K562 (cell line): ENCODE data around the gene ACAP2. TPM values are rescaled to one million over a fixed set of nuclear protein-coding genes. Genes with fewer than 3 reads are reported as not detected.

ENCODE experiments used
- ATAC-seq: fragments of 200-7000 bp; cut with Tn5 transposase; 3 replicates; pipeline ENCODE4 v1.9.1; 2020; ENCODE audit warnings: moderate library complexity
- BruUV-seq: library from RNA; stranded (reverse); fragments of 400-500 nt; replicated peaks from 2 replicates; lab custom pipeline; 2021; lab: Mats Ljungman, UMichigan
- CTCF ChIA-PET: fragments of 300-600 bp; formaldehyde crosslinking; extraction: SDS; loops from one replicate; lab custom pipeline; 2021; ENCODE audit warnings: low intra/inter-chr PET ratio; lab: Yijun Ruan, JAX
- POLR2A ChIA-PET: fragments of 300-600, 350-650 bp; sonication (Branson Sonifier 250); formaldehyde crosslinking; extraction: SDS; loops from one replicate; lab custom pipeline; 2021; ENCODE audit warnings: antibody characterized with exemption, inconsistent platforms; lab: Yijun Ruan, JAX
- DNase-seq, 4 experiments: peaks; one replicate each; pipeline versions ENCODE4 v3.0.0 to v3.0.0-alpha.2; 2011 to 2018; ENCODE audit warnings: low spot score in 3 of 4, mixed read lengths in 3 of 4; ENCODE audit errors: extremely low read depth in 1 of 4
- FAIRE-seq: peaks from 2 replicates; lab custom pipeline; 2011; peaks lifted over from hg19 to GRCh38; lab: Jason Lieb, UNC
- H2AFZ ChIP-seq: 2 replicates; pipeline ENCODE4 v1.6.0; 2011; ENCODE audit warnings: low read depth, low read length, control low read depth, inconsistent platforms
- H3K27ac ChIP-seq: fragments of 200-600 bp; 3 replicates; pipeline ENCODE4 v1.8.0; 2011; ENCODE audit warnings: low read depth, mild to moderate bottlenecking, control low read depth, inconsistent platforms, low read length, moderate library complexity, mixed read lengths; ENCODE audit errors: extremely low read depth
- H3K27me3 ChIP-seq, 2 experiments: fragments of 300-600 bp in 1 of 2; 2 replicates in 1 of 2; 3 replicates in 1 of 2; pipeline versions ENCODE4 v1.6.0 to v1.8.0; 2011; ENCODE audit warnings: inconsistent platforms in 2 of 2, low read length in 2 of 2, mild to moderate bottlenecking in 1 of 2, mixed read lengths in 1 of 2, moderate library complexity in 1 of 2; ENCODE audit not compliant: control insufficient read depth in 2 of 2, insufficient read depth in 2 of 2
- H3K36me3 ChIP-seq: fragments of 300-600 bp; 3 replicates; pipeline ENCODE4 v1.8.0; 2011; ENCODE audit warnings: mild to moderate bottlenecking, low read length, inconsistent platforms; ENCODE audit not compliant: control insufficient read depth, insufficient read depth
- H3K4me1 ChIP-seq, 2 experiments: fragments of 200-600 bp in 1 of 2; replicated peaks in 1 of 2; 2 replicates in 1 of 2; 3 replicates in 1 of 2; pipeline versions ENCODE4 v1.5.1 to v1.8.0; 2011; ENCODE audit warnings: inconsistent platforms in 2 of 2, low read length in 2 of 2, mild to moderate bottlenecking in 1 of 2, mixed read lengths in 1 of 2, moderate library complexity in 1 of 2; ENCODE audit not compliant: control insufficient read depth in 2 of 2, insufficient read depth in 2 of 2
- H3K4me2 ChIP-seq: 2 replicates; pipeline ENCODE4 v1.6.1; 2011; ENCODE audit warnings: low read length, control low read depth, inconsistent platforms, mixed read lengths; ENCODE audit not compliant: insufficient read depth
- H3K4me3 ChIP-seq: fragments of 200-600 bp; sonication (generic), shearing (Covaris generic); 2 replicates; pipeline ENCODE4 v1.5.1; 2016; ENCODE audit warnings: control low read depth, inconsistent platforms
- H3K79me2 ChIP-seq: fragments of 200-600 bp; 3 replicates; pipeline ENCODE4 v1.8.0; 2011; ENCODE audit warnings: low read length, inconsistent platforms; ENCODE audit not compliant: control insufficient read depth, insufficient read depth
- H3K9ac ChIP-seq, 2 experiments: 2 replicates each; pipeline versions ENCODE4 v1.6.0 to v1.6.1; 2011; ENCODE audit warnings: low read depth in 2 of 2, low read length in 2 of 2, control low read depth in 1 of 2, inconsistent platforms in 1 of 2, mild to moderate bottlenecking in 1 of 2, mixed read lengths in 1 of 2; ENCODE audit not compliant: insufficient read depth in 1 of 2
- H3K9me1 ChIP-seq: one replicate; pipeline ENCODE4 v1.6.0; 2011; ENCODE audit warnings: inconsistent platforms, mild to moderate bottlenecking, low read length, moderate library complexity; ENCODE audit not compliant: control insufficient read depth, insufficient read depth
- H3K9me3 ChIP-seq: replicated peaks from 2 replicates; pipeline ENCODE4 v1.5.1; 2011; ENCODE audit warnings: low read depth, low read length, inconsistent platforms; ENCODE audit not compliant: control insufficient read depth, insufficient read depth
- H4K20me1 ChIP-seq: replicated peaks from 2 replicates; pipeline ENCODE4 v1.6.1; 2011; ENCODE audit warnings: low read length, inconsistent platforms, mixed read lengths; ENCODE audit not compliant: control insufficient read depth, insufficient read depth
- CBFA2T3 ChIP-seq: fragments of 450-650 bp; IDR thresholded peaks from 2 replicates; pipeline ENCODE4 v1.6.1; 2017
- CEBPG ChIP-seq, 3 experiments: fragments of 200-800 bp in 1 of 3; sonication (Bioruptor generic) in 1 of 3; sonication (generic) in 1 of 3; formaldehyde crosslinking in 1 of 3; IDR thresholded peaks in 2 of 3; conservative IDR thresholded peaks in 1 of 3; 2 replicates each; pipeline versions ENCODE4 v1.6.1 to v1.8.0; 2016 to 2022; ENCODE audit warnings: missing compliant biosample characterization in 2 of 3, missing genetic modification characterization in 2 of 3, mild to moderate bottlenecking in 1 of 3, missing genetic modification reagents in 1 of 3
- CTBP1 ChIP-seq: fragments of 450-650 bp; IDR thresholded peaks from 2 replicates; pipeline ENCODE4 v1.6.1; 2016; ENCODE audit warnings: borderline replicate concordance
- E2F1 ChIP-seq: sonication (generic); formaldehyde crosslinking; IDR thresholded peaks from 2 replicates; pipeline ENCODE4 v1.8.1; 2023; ENCODE audit warnings: mild to moderate bottlenecking, missing genetic modification reagents, moderate library complexity
- HLTF ChIP-seq: fragments of 450-650 bp; IDR thresholded peaks from 2 replicates; pipeline ENCODE4 v1.6.1; 2016
- HMBOX1 ChIP-seq: sonication (generic); IDR thresholded peaks from 2 replicates; pipeline ENCODE4 v1.6.1; 2016
- JUN ChIP-seq, 2 experiments: sonication (generic) in 1 of 2; formaldehyde crosslinking in 1 of 2; IDR thresholded peaks; 2 replicates each; pipeline versions ENCODE4 v1.6.1 to v1.8.0; 2012 to 2022; ENCODE audit warnings: borderline replicate concordance in 2 of 2, mild to moderate bottlenecking in 2 of 2, improper control_type of control experiment in 1 of 2, low read depth in 1 of 2, low read length in 1 of 2, missing genetic modification reagents in 1 of 2
- JUND ChIP-seq, 2 experiments: IDR thresholded peaks; 2 replicates in 1 of 2; 3 replicates in 1 of 2; pipeline ENCODE4 v1.6.1; 2011; ENCODE audit warnings: borderline replicate concordance in 2 of 2, low read depth in 2 of 2, low read length in 2 of 2, improper control_type of control experiment in 1 of 2, missing biosample characterization in 1 of 2, missing genetic modification characterization in 1 of 2, missing genetic modification reagents in 1 of 2
- PBX2 ChIP-seq, 2 experiments: IDR thresholded peaks in 1 of 2; conservative IDR thresholded peaks in 1 of 2; 2 replicates each; pipeline ENCODE4 v1.6.1; 2016; ENCODE audit warnings: low read depth in 2 of 2, mild to moderate bottlenecking in 1 of 2, missing compliant biosample characterization in 1 of 2, missing genetic modification characterization in 1 of 2, moderate library complexity in 1 of 2
- SMARCA4 ChIP-seq: fragments of 450-650 bp; IDR thresholded peaks from 2 replicates; pipeline ENCODE4 v1.6.1; 2016
- SOX6 ChIP-seq: fragments of 450-650 bp; IDR thresholded peaks from 2 replicates; pipeline ENCODE4 v1.6.1; 2014; ENCODE audit warnings: mild to moderate bottlenecking
- TEAD4 ChIP-seq, 2 experiments: sonication (generic) in 1 of 2; formaldehyde crosslinking in 1 of 2; IDR thresholded peaks; 2 replicates each; pipeline versions ENCODE4 v1.6.1 to v1.8.0; 2012 to 2022; ENCODE audit warnings: borderline replicate concordance in 1 of 2, inconsistent platforms in 1 of 2, low read length in 1 of 2, mild to moderate bottlenecking in 1 of 2, missing genetic modification reagents in 1 of 2
- TRIM24 ChIP-seq, 2 experiments: fragments of 450-650 bp; IDR thresholded peaks; 2 replicates each; pipeline ENCODE4 v1.6.1; 2016
- ZNF778 ChIP-seq: fragments of 450-650 bp; formaldehyde crosslinking; IDR thresholded peaks from 2 replicates; pipeline ENCODE4 v1.4.0; 2020; ENCODE audit warnings: mild to moderate bottlenecking, moderate library complexity
- WGBS: fragments of 100-300 bp; shearing (Covaris generic); methylation state at CpG from one replicate; pipeline ENCODE4 v1.1.6; 2016; ENCODE audit warnings: low coverage, mixed read lengths; ENCODE audit not compliant: insufficient coverage; ENCODE audit errors: missing lambda C conversion rate; 5-methylcytosine and 5-hydroxymethylcytosine counted together
- in situ Hi-C: fragments of 300-500 bp; cut with MboI; formaldehyde crosslinking; loops from 4 replicates; pipeline ENCODE4 v1.15.0; 2018; ENCODE audit warnings: inconsistent platforms, mixed read lengths
- intact Hi-C: fragments of 100-400 bp; cut with micrococcal nuclease; formaldehyde crosslinking; loops from 2 replicates; pipeline ENCODE4 v1.14.2; 2022
- polyA plus RNA-seq, 8 experiments: library from polyadenylated mRNA; depleted of rRNA in 4 of 8; stranded (reverse) in 5 of 8; unstranded in 3 of 8; fragments of >200 nt; fragmentation: Nextera tagmentation in 2 of 8; fragmentation: Illumina TruSeq in 1 of 8; extraction: Ambion mirVana in 2 of 8; extraction: Trizol in 1 of 8; gene quantifications; 2 replicates each; pipeline versions ENCODE4 v1.2.1 to v1.2.3, GENCODE V29; 2011 to 2014; ENCODE audit warnings: inconsistent platforms in 1 of 8, missing spikeins in 1 of 8
- total RNA-seq, 7 experiments: library from RNA; depleted of rRNA in 6 of 7; stranded (reverse); fragments of >200 nt in 6 of 7; fragmentation: Illumina TruSeq in 2 of 7; extraction: Trizol in 2 of 7; gene quantifications; 2 replicates each; pipeline versions ENCODE4 v1.2.1 to v1.2.3, GENCODE V29; 2011 to 2021; ENCODE audit warnings: low replicate concordance in 1 of 7

Gene ACAP2
- total and polyA plus RNA-seq, 9 of the 15 experiments (the other 6 are each of a cell fraction or from before 2014, with no cell fraction given) = 10.6 to 52.7 (median 34.4) TPM

GRCh38 chr3:195425849-195426248 is 17.0 kb downstream of the ACAP2 start:
- in situ Hi-C loops (no loop called here), intact Hi-C loops (no loop called here)
- H3K9me1 ChIP-seq = no peaks in the 10 kb centered on the region
- no peak overlapping the region for H3K27ac ChIP-seq
- ATAC-seq = peak; percentile 69
- no peak overlapping the region for H2AFZ ChIP-seq
- no peak overlapping the region for H3K9ac ChIP-seq
- no peaks in the 10 kb centered on the region for H3K27me3 ChIP-seq
- H3K9me3 ChIP-seq = no peaks in the 10 kb centered on the region
- FAIRE-seq = no peak
- WGBS = 22% methylated on average over 3 of the region's 3 CpGs
- BruUV-seq = no TSS peak
- no peaks in the 10 kb centered on the region for H3K36me3 ChIP-seq
- H4K20me1 ChIP-seq = peaks cover 4% of the 10 kb centered on the region; the same call in 1 of the 2 replicates
- DNase-seq = no peak
- ChIA-PET POLR2A (interaction anchor here (0.8 kb wide), 1 partner anchor 16 kb away, joined by 4 read pairs; no protein-coding TSS in a partner anchor), CTCF (no interaction called here)
- H3K4me3 ChIP-seq = no peak overlapping the region
- H3K4me2 ChIP-seq = no peak overlapping the region
- H3K79me2 ChIP-seq = peaks cover 92% of the 10 kb centered on the region
- H3K4me1 ChIP-seq = peaks cover 0 to 7% of the 10 kb centered on the region in 2 experiments; a peak in 2 of 5 replicates
- no peak for TF ChIP-seq JUN (IDR thresholded peaks at IDR 0.05; ENCODE audit: borderline replicate concordance, low read depth, low read length)
- peak; percentile 57; the same call in 1 of the 2 replicates for TF ChIP-seq JUN (CRISPR knock-in tag; IDR thresholded peaks at IDR 0.05; ENCODE audit: borderline replicate concordance)
- peak; percentile 48 for TF ChIP-seq CBFA2T3
- peak; percentile 60; the same call in 1 of the 2 replicates for TF ChIP-seq JUND (IDR thresholded peaks at IDR 0.05; ENCODE audit: borderline replicate concordance, low read depth, low read length)
- no peak for TF ChIP-seq JUND (tag; IDR thresholded peaks at IDR 0.05; ENCODE audit: borderline replicate concordance, low read depth, low read length)
- TF ChIP-seq E2F1 (CRISPR knock-in tag) = no peak
- TF ChIP-seq HMBOX1 = peak; percentile 83
- TF ChIP-seq CTBP1 = peak; percentile 26; the same call in 1 of the 2 replicates
- TF ChIP-seq TEAD4 (IDR thresholded peaks at IDR 0.05; ENCODE audit: low read length) = peak; percentile 43; the same call in 1 of the 2 replicates
- no peak for TF ChIP-seq TEAD4 (CRISPR knock-in tag; IDR thresholded peaks at IDR 0.05; ENCODE audit: borderline replicate concordance)
- 0 out of 4 replicates have a peak, but pooled peaks of 1 of the 2 experiments have one; percentile 43 for TF ChIP-seq TRIM24 (IDR thresholded peaks at IDR 0.05)
- no peak for TF ChIP-seq PBX2 (CRISPR knock-in tag; IDR thresholded peaks at IDR 0.05; ENCODE audit: low read depth)
- TF ChIP-seq PBX2 (tag; conservative IDR thresholded peaks at IDR 0.05; ENCODE audit: low read depth) = peak; percentile 85
- peak; percentile 41; the same call in 1 of the 2 replicates for TF ChIP-seq SMARCA4
- peak; percentile 35; the same call in 1 of the 2 replicates for TF ChIP-seq SOX6
- TF ChIP-seq ZNF778 (CRISPR knock-in tag) = no peak
- TF ChIP-seq HLTF = peak; percentile 69; the same call in 1 of the 2 replicates
- TF ChIP-seq CEBPG (CRISPR knock-in tag; IDR thresholded peaks at IDR 0.05) = peak; percentile 66
- TF ChIP-seq CEBPG (tag; conservative IDR thresholded peaks at IDR 0.05 in 1 of 2, IDR thresholded peaks at IDR 0.05 in 1 of 2) = peak in 1 of 2 experiments; percentile 60; a peak in 2 of 4 replicates
